ENCODE results near the gene SORCS2. TPM values are rescaled to one million over a fixed set of nuclear protein-coding genes. Genes with fewer than 3 reads are reported as not detected.
A peak's percentile ranks its signal among the peaks of the same experiment; 100 is the strongest.

Gene SORCS2
- total RNA-seq, 4 donors from 2014 or later: 2.0 to 7.4 (median 3.6) TPM

DNA sequence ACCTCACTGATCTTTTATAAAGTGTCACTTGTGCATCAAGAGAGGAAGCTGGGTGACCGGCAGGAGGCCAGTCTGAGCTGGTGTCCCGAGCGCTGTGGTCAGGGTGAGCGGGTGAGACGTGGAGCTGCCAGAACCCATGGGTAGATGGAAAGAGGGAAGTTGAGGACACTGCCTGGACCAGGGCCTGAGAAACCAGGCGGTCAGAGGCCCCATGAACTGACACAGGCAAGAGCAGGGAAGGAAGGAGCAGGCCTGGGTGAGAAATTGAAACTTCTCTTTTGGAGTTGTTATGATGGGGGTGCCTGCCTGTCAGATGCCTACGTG, 554.7 kb downstream of the SORCS2 start:
- TF ChIP-seq, protein P1, sequence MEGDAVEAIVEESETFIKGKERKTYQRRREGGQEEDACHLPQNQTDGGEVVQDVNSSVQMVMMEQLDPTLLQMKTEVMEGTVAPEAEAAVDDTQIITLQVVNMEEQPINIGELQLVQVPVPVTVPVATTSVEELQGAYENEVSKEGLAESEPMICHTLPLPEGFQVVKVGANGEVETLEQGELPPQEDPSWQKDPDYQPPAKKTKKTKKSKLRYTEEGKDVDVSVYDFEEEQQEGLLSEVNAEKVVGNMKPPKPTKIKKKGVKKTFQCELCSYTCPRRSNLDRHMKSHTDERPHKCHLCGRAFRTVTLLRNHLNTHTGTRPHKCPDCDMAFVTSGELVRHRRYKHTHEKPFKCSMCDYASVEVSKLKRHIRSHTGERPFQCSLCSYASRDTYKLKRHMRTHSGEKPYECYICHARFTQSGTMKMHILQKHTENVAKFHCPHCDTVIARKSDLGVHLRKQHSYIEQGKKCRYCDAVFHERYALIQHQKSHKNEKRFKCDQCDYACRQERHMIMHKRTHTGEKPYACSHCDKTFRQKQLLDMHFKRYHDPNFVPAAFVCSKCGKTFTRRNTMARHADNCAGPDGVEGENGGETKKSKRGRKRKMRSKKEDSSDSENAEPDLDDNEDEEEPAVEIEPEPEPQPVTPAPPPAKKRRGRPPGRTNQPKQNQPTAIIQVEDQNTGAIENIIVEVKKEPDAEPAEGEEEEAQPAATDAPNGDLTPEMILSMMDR (IDR thresholded peaks at IDR 0.05): no peak
- TF ChIP-seq EP300 (IDR thresholded peaks at IDR 0.05): no peak
- no peak for TF ChIP-seq POLR2A (IDR thresholded peaks at IDR 0.05)
- no peak for TF ChIP-seq POLR2AphosphoS5 (IDR thresholded peaks at IDR 0.05)
- 100% methylated on average over 2 to 4 of the region's 7 CpGs for WGBS, 2 donors (ENCODE audit: low coverage in 1 of 2)
- ATAC-seq: peak; percentile 45

DNA sequence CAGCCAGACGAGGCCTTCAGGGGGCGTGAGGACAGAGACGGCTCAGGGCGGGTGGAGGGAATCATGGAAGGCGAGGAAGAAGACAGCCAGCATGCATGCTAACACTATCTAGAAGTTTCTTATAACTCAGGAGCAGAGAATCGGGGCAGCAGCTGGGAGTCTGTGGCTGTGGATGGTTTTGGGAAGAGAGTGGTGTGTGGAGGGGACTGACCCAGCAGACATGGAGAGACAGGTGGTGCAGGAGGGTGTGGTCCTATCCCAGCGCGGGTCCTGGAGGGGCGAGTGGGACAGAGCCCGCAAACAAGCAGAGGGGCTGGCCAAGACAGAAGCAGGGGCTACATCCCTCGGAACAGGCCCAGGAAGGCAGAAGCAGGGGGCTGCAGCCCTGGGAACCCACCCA, 555.2 kb downstream of the SORCS2 start:
- 94% methylated on average over 5 to 11 of the region's 11 CpGs for WGBS, 2 donors (ENCODE audit: low coverage in 1 of 2)
- no peak for TF ChIP-seq POLR2A (IDR thresholded peaks at IDR 0.05)
- no peak for TF ChIP-seq POLR2AphosphoS5 (IDR thresholded peaks at IDR 0.05)
- TF ChIP-seq, protein P1 (IDR thresholded peaks at IDR 0.05): no peak
- no peak for TF ChIP-seq EP300 (IDR thresholded peaks at IDR 0.05)
- H3K27me3 ChIP-seq: no peaks in the 10 kb centered on the region
- no peak for ATAC-seq
- no peak overlapping the region for H3K4me3 ChIP-seq
- H3K36me3 ChIP-seq: no peaks in the 10 kb centered on the region
- H3K27ac ChIP-seq: no peak overlapping the region
- H3K9me3 ChIP-seq: no peaks in the 10 kb centered on the region
- H3K4me1 ChIP-seq: peaks cover 0 to 21% (median 0%) of the 10 kb centered on the region in 3 donors

More for the DNA sequence above, 554.7 kb downstream of the SORCS2 start:
- Histone ChIP-seq H3K9me3 (no peaks in the 10 kb centered on the region), H3K4me1 (peaks cover 0 to 21% (median 0%) of the 10 kb centered on the region in 3 donors), H3K27me3 (no peaks in the 10 kb centered on the region), H3K4me3 (no peak overlapping the region), H3K27ac (no peak overlapping the region), H3K36me3 (no peaks in the 10 kb centered on the region)

DNA sequence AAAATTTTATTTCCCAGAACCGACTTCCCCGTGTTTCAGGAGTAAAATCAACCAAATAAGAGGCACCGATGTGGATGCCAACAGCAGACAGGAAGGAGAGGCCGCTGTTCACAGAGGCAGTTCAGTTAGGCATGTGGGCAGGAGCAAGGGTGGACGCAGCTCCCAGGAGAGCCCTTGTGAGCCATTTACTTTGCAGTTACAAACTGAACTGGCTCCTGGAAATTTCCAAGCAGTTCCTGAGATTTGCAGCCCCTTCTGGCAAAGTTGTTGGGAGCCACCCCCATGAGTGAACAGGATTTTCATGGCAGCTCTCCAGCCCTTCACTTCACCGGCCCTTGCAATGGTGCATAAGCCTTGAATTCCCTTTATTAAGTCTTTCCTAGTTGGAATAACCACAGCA, 558.2 kb downstream of the SORCS2 start:
- WGBS, 2 donors (ENCODE audit: low coverage in 1 of 2): 46 to 50% methylated on average over 4 to 6 of the region's 6 CpGs
- H3K9me3 ChIP-seq: no peaks in the 10 kb centered on the region
- peaks cover 0 to 17% (median 0%) of the 10 kb centered on the region in 3 donors for H3K4me1 ChIP-seq
- no peaks in the 10 kb centered on the region for H3K36me3 ChIP-seq
- no peak overlapping the region for H3K27ac ChIP-seq
- no peaks in the 10 kb centered on the region for H3K27me3 ChIP-seq
- ATAC-seq: no peak
- no peak overlapping the region for H3K4me3 ChIP-seq
- TF ChIP-seq, protein P1 (IDR thresholded peaks at IDR 0.05): no peak
- TF ChIP-seq POLR2AphosphoS5 (IDR thresholded peaks at IDR 0.05): no peak
- no peak for TF ChIP-seq POLR2A (IDR thresholded peaks at IDR 0.05)
- no peak for TF ChIP-seq EP300 (IDR thresholded peaks at IDR 0.05)

DNA sequence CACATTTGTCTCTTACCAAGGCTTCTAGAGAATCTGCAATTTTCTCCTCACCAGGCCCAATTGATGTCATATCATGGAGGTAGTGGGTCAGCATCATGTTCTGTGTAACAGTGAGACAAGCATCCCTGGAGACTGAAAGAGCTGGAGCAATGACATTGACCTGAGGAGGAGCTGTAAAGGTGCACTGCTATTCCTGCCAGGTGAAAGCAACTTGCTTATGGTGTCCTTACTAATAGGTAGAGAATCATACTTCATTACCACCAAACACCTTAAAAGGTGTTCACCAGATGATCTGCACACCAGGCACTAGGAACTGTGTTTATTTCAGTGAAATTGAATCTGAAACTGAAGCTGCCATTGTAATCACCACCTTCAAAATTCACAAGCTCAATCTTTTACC, 558.6 kb downstream of the SORCS2 start:
- Histone ChIP-seq H3K4me1 (peaks cover 0 to 18% (median 0%) of the 10 kb centered on the region in 3 donors), H3K9me3 (no peaks in the 10 kb centered on the region), H3K27me3 (no peaks in the 10 kb centered on the region), H3K36me3 (no peaks in the 10 kb centered on the region), H3K4me3 (no peak overlapping the region), H3K27ac (no peak overlapping the region)
- no peak for ATAC-seq
- TF ChIP-seq POLR2AphosphoS5 (IDR thresholded peaks at IDR 0.05) (no peak), POLR2A (IDR thresholded peaks at IDR 0.05) (no peak), EP300 (IDR thresholded peaks at IDR 0.05) (no peak)
- TF ChIP-seq, protein P1 (IDR thresholded peaks at IDR 0.05): no peak

DNA sequence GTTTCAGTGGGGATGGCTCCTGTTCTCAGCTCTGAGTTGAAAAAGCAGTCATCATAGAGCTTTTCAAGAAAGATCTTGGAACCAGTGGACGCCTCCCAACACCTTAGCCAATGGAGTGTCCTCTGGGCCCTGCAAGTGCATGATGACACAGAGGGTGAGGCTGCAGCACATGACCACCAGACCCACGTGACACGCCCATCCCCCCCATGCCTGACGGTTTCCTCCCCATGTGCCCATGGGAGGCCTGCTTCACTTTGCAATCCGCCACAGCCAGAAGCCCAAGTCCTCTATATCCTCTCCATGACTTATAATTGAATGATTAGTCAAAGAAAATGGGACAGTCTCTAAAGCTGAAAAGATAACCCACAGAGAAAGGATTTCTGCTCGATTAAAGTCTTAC, 560.3 kb downstream of the SORCS2 start:
- no peak overlapping the region for H3K4me3 ChIP-seq
- TF ChIP-seq POLR2AphosphoS5 (IDR thresholded peaks at IDR 0.05): no peak
- TF ChIP-seq EP300 (IDR thresholded peaks at IDR 0.05): no peak
- no peak for TF ChIP-seq POLR2A (IDR thresholded peaks at IDR 0.05)
- TF ChIP-seq, protein P1 (IDR thresholded peaks at IDR 0.05): no peak
- H3K27me3 ChIP-seq: no peaks in the 10 kb centered on the region
- 87 to 100% methylated on average over 2 to 5 of the region's 6 CpGs for WGBS, 2 donors (ENCODE audit: low coverage in 1 of 2)
- H3K4me1 ChIP-seq: peaks cover 0 to 28% (median 3%) of the 10 kb centered on the region in 3 donors
- no peaks in the 10 kb centered on the region for H3K9me3 ChIP-seq
- ATAC-seq: no peak
- H3K36me3 ChIP-seq: no peaks in the 10 kb centered on the region
- no peak overlapping the region for H3K27ac ChIP-seq
